ENCODE data around the gene DHX34.
"Not testable (repeated sequence)": the region's sequence is repeated elsewhere in the genome, so short reads cannot be mapped to it uniquely, and the experiment has no call there.

The DHX34 gene

DNA sequence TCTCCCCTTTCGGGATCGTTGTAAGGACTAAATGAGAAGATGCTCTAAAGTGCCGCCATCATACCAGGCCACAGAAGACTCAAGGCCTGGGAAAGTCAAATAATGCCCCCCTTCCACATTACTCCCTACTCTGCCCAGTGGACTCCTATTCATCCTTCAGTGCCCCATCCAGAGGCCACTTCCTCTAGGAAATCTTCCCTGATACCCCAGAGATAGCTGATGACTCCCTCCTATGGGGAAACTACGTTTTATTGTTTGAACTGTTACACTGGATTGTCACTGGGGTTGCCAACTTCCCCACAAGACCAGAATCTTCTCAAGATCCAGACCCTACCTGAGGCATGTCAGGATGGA, 56.1 kb downstream of the DHX34 start:
- H3K9me3 ChIP-seq (ENCODE audit: control insufficient read depth, insufficient read depth, low read length), result no peaks in the 10 kb centered on the region

DNA sequence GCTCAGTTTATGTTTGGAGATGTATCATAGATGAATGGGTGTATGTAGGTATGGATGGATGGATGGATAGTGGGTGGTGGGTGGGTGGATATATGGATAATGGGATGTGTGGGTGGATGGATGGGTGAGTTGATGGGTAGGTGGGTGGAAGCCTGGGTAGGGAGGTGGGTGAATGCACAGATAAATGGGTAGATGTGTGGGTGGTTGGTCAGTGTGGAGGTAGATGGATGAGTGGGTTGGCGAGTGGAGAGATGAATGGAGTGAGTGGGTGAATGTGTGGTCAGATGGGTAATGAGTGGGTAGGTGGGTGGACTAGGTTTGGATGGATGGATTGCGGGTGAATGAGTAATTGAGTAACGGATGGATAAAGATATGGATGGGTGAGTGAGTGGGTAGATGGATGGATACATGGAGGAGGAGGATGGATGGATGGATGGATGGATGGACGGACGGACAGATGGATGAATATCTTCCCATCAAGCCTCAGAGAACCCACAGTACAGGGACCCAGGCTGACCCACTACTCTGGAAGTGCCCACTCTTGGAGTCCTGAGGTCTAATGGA, 56.8 kb downstream of the DHX34 start:
- H3K4me1 ChIP-seq (ENCODE audit: insufficient read depth, low read length), result no peaks in the 10 kb centered on the region; the same call in 1 of the 2 replicates

More for the DNA sequence above, 56.1 kb downstream of the DHX34 start:
- Histone ChIP-seq H3K9ac (ENCODE audit: low read depth, low read length) (no peak overlapping the region), H3K36me3 (ENCODE audit: insufficient read depth, low read length) (peaks cover 6% of the 10 kb centered on the region), H3K4me1 (ENCODE audit: insufficient read depth, low read length) (no peaks in the 10 kb centered on the region; the same call in 1 of the 2 replicates)

GRCh38 chr19:47406711-47407416, 57.7 kb downstream of the DHX34 start:
- Histone ChIP-seq H3K36me3 (ENCODE audit: insufficient read depth, low read length) (peaks cover 6% of the 10 kb centered on the region), H3K9ac (ENCODE audit: low read depth, low read length) (peak overlapping the region; percentile 25; the same call in 1 of the 2 replicates), H3K9me3 (ENCODE audit: control insufficient read depth, insufficient read depth, low read length) (no peaks in the 10 kb centered on the region), H3K4me1 (ENCODE audit: insufficient read depth, low read length) (no peaks in the 10 kb centered on the region; the same call in 1 of the 2 replicates)

More for the DNA sequence above, 56.8 kb downstream of the DHX34 start:
- H3K36me3 ChIP-seq (ENCODE audit: insufficient read depth, low read length), result peaks cover 6% of the 10 kb centered on the region
- no peaks in the 10 kb centered on the region for H3K9me3 ChIP-seq (ENCODE audit: control insufficient read depth, insufficient read depth, low read length)
- H3K9ac ChIP-seq (ENCODE audit: low read depth, low read length), result no peak overlapping the region

DNA sequence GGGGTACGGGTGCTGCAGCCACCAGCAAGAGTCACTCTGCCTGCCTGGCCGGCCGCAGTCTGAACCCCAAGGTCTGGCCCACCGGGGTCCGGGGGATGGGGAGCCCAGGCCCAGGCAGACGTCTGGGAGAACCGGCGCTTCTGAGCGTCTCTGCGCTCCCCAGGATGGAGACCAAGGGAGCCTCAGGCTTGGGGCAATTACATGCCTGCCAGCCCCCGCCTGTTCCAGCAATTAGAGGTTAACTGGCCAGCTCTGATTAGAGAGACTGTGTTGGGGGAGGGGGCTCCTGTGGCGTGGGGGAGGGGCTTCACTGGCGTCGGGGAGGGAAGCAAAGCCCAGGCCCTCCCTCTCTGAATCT, 58.3 kb downstream of the DHX34 start:
- no peaks in the 10 kb centered on the region; the same call in 1 of the 2 replicates for H3K4me1 ChIP-seq (ENCODE audit: insufficient read depth, low read length)
- no peaks in the 10 kb centered on the region for H3K9me3 ChIP-seq (ENCODE audit: control insufficient read depth, insufficient read depth, low read length)
- peaks cover 6% of the 10 kb centered on the region for H3K36me3 ChIP-seq (ENCODE audit: insufficient read depth, low read length)
- H3K9ac ChIP-seq (ENCODE audit: low read depth, low read length), result peak overlapping the region; percentile 25; the same call in 1 of the 2 replicates

DNA sequence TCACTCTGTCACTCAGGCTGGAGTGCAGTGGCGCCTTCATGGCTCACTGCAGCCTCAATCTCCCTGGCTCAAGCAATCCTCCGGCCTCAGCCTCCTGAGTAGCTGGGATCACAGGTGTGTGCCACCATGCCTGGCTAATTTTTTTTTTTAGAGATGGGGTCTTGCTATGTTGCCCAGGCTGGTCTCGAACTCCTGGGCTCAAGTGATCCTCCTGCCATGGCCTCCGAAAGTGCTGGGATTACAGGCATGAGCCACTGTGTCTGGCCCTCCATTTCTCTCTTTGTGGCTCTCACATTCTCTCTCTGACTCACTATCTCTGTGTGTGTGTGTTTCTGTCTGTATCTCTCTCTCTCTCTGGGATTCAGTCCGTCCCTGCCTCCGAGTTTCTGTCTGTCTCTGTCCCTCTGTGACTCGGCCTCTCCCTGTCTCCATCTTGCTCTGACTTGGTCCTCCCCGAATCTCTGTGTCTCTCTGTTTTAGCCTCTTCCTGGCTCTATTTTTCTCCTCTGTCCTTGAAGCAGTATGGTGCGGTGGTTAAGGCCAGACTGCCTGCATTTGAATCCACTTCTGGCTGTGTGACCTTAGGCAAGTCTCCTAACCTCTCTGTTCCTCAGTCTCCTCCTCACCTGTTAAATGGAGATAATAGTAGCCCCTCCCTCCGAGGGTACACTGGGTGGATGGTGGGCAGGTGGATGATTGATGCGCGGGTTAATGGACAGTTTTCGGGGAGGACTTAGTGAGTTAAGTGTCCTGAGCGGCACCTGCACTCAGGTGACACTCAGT, 59.2 kb downstream of the DHX34 start:
- no peak overlapping the region for H3K9ac ChIP-seq (ENCODE audit: low read depth, low read length)
- H3K36me3 ChIP-seq (ENCODE audit: insufficient read depth, low read length), result peaks cover 8% of the 10 kb centered on the region

DNA sequence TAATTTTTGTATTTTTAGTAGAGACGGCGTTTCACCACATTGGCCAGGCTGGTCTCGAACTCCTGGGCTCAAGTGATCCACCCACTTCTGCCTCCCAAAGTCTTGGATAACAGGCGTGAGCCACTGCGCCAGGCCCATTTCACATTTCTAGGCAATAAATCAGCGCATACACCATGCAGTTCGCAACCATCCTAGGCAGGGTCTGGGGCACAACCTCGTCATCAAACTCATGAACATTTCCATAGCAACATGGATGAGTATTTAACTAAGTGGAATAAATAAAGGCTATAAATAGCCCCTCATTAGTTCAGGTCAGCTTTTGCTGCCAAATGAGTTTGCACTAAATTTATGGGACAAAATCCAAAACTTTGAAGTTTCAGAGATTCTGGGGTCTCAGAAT, 62.0 kb downstream of the DHX34 start:
- peaks cover 4% of the 10 kb centered on the region for H3K36me3 ChIP-seq (ENCODE audit: insufficient read depth, low read length)
- H3K9me3 ChIP-seq (ENCODE audit: control insufficient read depth, insufficient read depth, low read length), result no peaks in the 10 kb centered on the region
- no peak overlapping the region for H3K9ac ChIP-seq (ENCODE audit: low read depth, low read length)
- no peaks in the 10 kb centered on the region for H3K4me1 ChIP-seq (ENCODE audit: insufficient read depth, low read length)

More for the DNA sequence above, 59.2 kb downstream of the DHX34 start:
- Histone ChIP-seq H3K9me3 (ENCODE audit: control insufficient read depth, insufficient read depth, low read length) (no peaks in the 10 kb centered on the region), H3K4me1 (ENCODE audit: insufficient read depth, low read length) (no peaks in the 10 kb centered on the region)

- not testable (repeated sequence) for H3K4me1 ChIP-seq (ENCODE audit: insufficient read depth, low read length); H3K9ac ChIP-seq (ENCODE audit: low read depth, low read length); H3K36me3 ChIP-seq (ENCODE audit: insufficient read depth, low read length); H3K9me3 ChIP-seq (ENCODE audit: control insufficient read depth, insufficient read depth, low read length)
These were observed 62.6 kb downstream of the DHX34 start for GRCh38 chr19:47411696-47412095.

GRCh38 chr19:47413941-47414340, 64.8 kb downstream of the DHX34 start:
- Histone ChIP-seq H3K9ac (ENCODE audit: low read depth, low read length) (no peak overlapping the region), H3K9me3 (ENCODE audit: control insufficient read depth, insufficient read depth, low read length) (no peaks in the 10 kb centered on the region), H3K36me3 (ENCODE audit: insufficient read depth, low read length) (peaks cover 4% of the 10 kb centered on the region; the same call in 1 of the 2 replicates), H3K4me1 (ENCODE audit: insufficient read depth, low read length) (no peaks in the 10 kb centered on the region; the same call in 1 of the 2 replicates)

GRCh38 chr19:47414469-47414868, 65.4 kb downstream of the DHX34 start:
- Histone ChIP-seq H3K4me1 (ENCODE audit: insufficient read depth, low read length) (peaks cover under 1% of the 10 kb centered on the region; the same call in 1 of the 2 replicates), H3K9me3 (ENCODE audit: control insufficient read depth, insufficient read depth, low read length) (no peaks in the 10 kb centered on the region), H3K9ac (ENCODE audit: low read depth, low read length) (no peak overlapping the region), H3K36me3 (ENCODE audit: insufficient read depth, low read length) (peaks cover 4% of the 10 kb centered on the region; the same call in 1 of the 2 replicates)

DNA sequence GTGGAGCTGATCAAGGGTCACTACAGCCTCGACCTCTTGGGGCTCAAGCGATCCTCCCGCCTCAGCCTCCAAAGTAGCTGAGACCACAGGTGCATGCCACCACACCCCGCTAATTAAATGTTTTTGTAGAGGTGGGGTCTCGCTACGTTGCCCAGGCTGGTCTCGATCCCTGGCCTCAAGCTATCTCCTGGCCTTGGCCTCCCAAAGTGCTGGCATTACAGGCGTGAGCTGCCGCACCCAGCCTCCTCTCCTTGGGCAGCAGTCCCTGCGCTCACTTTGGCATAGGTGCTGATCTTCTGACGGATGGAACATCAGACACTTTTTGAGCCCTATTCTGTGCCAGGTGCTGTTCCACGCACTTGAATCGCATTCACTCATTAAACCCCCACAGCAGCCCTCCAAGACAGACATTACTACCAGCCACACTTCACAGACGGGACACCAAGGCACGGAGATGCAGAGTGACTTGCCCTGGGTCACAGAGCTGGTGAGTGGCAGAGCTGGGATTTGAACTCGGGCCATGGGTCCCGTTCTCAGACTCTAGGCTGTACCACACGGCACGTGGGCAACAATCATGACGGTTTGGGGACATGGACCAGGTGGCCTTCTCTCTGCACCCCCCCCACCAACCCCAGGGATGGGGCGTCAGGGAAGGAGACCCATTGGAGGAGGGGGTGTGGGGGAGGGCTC, 67.0 kb downstream of the DHX34 start:
- H3K9me3 ChIP-seq (ENCODE audit: control insufficient read depth, insufficient read depth, low read length), result no peaks in the 10 kb centered on the region
- H3K36me3 ChIP-seq (ENCODE audit: insufficient read depth, low read length), result peaks cover 4% of the 10 kb centered on the region; the same call in 1 of the 2 replicates
- H3K9ac ChIP-seq (ENCODE audit: low read depth, low read length), result no peak overlapping the region
- peaks cover 4% of the 10 kb centered on the region; the same call in 1 of the 2 replicates for H3K4me1 ChIP-seq (ENCODE audit: insufficient read depth, low read length)

- H3K9ac ChIP-seq (ENCODE audit: low read depth, low read length), result no peak overlapping the region
- H3K4me1 ChIP-seq (ENCODE audit: insufficient read depth, low read length), result peaks cover 8% of the 10 kb centered on the region; the same call in 1 of the 2 replicates
- H3K36me3 ChIP-seq (ENCODE audit: insufficient read depth, low read length), result peaks cover 4% of the 10 kb centered on the region; the same call in 1 of the 2 replicates
- no peaks in the 10 kb centered on the region for H3K9me3 ChIP-seq (ENCODE audit: control insufficient read depth, insufficient read depth, low read length)
These were observed 67.5 kb downstream of the DHX34 start for GRCh38 chr19:47416643-47416985.

GRCh38 chr19:47417107-47417745, 68.1 kb downstream of the DHX34 start:
- peak overlapping the region; percentile 89; the same call in 1 of the 2 replicates for H3K9ac ChIP-seq (ENCODE audit: low read depth, low read length)

DNA sequence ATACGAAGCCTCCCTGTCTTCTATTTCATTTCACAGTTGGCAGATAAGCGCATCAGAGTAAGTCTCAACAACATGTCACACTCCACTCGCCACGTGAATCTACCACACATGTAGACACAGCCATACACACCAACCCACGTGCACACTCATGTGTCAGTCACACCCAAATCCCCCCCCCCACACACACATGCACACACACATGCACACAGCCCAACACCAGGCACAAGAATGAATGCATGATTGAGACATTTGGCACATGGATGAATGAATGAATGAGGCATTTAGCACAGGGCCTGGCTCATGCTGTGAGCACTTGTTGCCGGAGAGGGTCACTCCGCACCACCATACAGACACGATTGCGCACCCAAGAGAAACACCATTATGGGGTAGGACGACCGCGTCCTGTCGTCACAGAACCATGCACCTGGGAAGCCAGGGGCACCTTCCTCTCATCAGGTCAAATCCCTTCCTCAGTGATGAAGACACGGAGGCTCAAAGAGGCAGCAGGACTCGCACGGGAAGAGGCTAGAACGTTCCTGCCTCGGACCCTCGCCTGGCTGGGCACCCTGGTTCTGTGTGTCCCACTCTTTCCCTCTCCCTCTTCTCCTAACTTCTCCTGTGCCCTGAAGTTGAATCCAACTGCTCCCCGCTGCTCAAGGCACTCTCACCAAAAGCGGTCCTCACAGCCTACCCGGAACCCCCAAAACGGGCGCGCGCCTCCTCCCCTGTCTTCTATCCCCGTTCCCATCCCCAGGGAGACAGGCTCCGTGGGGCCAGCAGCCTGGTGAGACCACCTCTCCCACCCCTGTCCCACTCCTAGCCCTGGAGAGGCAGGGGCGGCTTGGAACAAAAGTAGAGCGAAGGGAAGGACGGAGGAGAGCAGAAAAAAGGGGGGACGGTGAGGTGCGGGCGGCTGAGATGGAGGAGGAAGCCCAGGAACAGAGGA, 68.9 kb downstream of the DHX34 start:
- H3K9ac ChIP-seq (ENCODE audit: low read depth, low read length), result peak overlapping the region; percentile 89
- H3K4me1 ChIP-seq (ENCODE audit: insufficient read depth, low read length), result peaks cover 19% of the 10 kb centered on the region

More at GRCh38 chr19:47417107-47417745, 68.1 kb downstream of the DHX34 start:
- H3K36me3 ChIP-seq (ENCODE audit: insufficient read depth, low read length), result peaks cover 4% of the 10 kb centered on the region; the same call in 1 of the 2 replicates
- H3K4me1 ChIP-seq (ENCODE audit: insufficient read depth, low read length), result peaks cover 11% of the 10 kb centered on the region; the same call in 1 of the 2 replicates
- H3K9me3 ChIP-seq (ENCODE audit: control insufficient read depth, insufficient read depth, low read length), result no peaks in the 10 kb centered on the region

More for the DNA sequence above, 68.9 kb downstream of the DHX34 start:
- no peaks in the 10 kb centered on the region for H3K9me3 ChIP-seq (ENCODE audit: control insufficient read depth, insufficient read depth, low read length)
- peaks cover 4% of the 10 kb centered on the region; the same call in 1 of the 2 replicates for H3K36me3 ChIP-seq (ENCODE audit: insufficient read depth, low read length)

All from ES-I3 (cell line).